AG20443 (cell line): ENCODE data around the gene SPAG7.
A peak's percentile ranks its signal among the peaks of the same experiment; 100 is the strongest.

Source experiments
- DNase-seq: peaks from one replicate; pipeline ENCODE4 v3.0.0; 2012; ENCODE audit warnings: low spot score, mixed read lengths

SPAG7 gene

DNA sequence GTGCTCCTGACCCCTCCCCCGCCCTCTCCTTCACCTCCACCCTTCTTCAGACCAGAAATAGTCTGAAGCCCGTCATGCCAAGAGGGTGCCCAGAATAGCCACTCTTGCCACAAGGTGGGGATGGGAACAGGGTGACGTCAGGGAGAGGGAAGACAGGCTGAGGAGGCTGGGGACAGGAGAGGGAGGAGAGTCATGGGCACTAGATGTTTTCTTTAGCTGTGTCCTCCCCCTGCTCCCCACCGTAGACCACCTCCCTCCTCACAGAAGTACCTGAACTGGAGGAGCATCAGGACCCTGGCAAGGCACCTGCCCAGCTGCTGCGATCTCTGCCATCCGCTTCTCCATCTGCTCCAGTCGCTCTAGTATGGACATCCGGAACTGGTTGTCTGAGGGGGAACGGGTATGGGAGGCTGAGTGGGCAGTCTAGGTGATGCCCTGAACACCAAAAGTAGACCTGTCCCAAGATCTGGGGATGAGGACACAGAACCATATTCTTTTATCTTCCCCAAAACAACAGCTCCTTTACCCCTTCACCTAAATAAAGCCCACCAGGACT is 6.6 kb upstream of the SPAG7 start:
- no peak for DNase-seq

DNA sequence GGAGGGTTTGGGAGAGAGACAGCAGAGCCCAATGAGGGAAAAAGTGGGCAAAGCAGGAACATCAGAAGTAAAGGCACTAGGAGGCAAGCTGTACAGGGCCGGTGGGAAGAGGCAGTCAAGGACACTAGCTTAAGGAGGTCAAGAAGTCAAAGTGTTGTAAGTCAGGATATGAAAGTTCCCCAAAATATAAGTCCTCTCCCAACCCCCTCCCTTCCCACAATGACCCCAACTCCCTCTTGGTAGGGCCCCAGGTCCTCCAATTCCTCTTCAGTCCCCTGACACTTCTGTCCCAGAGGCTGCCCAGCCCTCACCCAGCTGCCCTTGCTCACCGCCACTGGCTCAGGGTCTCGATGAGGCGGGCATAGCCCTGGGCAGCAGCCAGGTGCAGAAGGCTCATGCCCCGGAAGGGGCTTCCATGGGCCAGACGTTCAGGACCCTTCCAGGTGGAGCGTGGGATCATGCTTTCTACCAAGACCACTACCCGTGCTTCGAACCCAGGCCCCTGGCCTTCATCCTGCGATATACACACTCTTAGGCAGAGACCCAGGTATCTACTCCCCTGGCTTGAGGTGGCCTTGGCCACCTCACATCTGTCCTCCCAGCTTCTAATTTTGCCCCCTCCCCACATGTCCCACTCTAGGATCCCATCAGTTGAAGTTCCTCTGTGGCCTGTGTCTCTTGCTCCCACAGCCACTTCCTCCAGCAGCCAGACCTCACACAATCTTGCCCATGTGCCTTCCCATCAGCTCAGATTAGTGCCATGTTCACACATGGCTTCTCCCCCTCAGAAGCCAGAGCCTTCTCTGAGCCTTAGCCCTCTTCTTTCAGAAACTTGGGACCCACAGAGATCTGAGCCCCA is 5.9 kb upstream of the SPAG7 start:
- DNase-seq: no peak

DNA sequence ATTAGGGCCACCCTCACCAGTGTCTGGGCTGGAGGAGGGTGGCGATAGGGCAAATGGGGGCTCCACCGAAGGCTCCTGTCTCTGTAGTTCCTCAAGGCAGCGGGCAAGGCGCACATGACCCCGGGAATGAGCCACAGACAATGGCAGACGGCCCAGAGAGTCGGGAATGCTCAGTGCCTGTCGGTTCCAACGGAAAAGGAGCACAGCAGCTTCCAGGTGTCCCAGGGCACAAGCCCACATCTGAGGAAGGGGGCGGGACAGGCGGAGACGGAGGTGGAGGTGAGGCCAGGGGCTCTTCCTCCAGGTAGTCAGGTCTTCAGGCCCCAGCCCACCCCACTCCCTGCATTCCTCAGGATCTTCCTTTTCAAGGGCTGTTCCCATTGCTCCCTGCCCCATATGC is 5.1 kb upstream of the SPAG7 start:
- no peak for DNase-seq

- DNase-seq: no peak
These were observed 4.7 kb upstream of the SPAG7 start for GRCh38 chr17:4972322-4972721.

DNA sequence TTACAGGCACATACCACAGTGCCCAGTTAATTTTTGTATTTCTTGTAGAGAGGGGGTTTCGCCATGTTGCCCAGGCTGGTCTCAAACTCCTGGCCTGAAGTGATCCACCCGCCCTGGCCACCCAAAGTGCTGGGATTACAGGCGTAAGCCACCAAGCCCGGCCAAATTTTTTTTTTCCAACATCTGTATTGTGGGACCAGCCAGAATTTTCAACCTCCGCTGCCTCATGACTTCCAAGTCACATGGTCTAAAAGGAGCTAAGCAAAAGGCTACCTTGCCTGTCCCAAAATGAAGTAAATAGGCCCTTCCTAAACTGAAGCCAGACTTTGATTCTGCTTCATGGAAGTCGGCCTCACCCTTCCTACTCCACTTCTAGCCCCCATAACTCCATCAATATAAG is 4.2 kb upstream of the SPAG7 start:
- DNase-seq: no peak

DNA sequence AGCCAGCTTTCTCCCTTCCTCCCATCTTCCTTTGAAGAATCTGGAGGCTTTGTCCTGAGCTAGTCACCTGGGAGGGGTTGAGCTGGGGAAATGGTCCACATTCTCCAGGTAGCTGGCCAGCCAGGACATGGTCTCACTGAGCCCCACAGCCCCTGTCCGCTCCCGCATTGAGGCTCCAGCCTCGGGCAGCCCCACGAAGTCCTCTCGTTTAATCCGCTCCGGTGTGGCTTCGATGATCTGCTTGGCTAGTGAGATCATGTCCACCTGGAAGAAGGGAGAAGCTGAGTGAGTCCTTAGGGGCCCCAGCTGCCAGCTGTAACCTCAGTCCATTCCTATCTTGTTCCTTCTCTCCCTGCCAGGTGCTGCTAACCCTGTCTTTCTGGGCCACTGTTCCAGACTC is 2.7 kb upstream of the SPAG7 start:
- no peak for DNase-seq

- DNase-seq: no peak
These were observed 2.0 kb upstream of the SPAG7 start for GRCh38 chr17:4969551-4970173.

GRCh38 chr17:4969047-4969550 is 1.5 kb upstream of the SPAG7 start:
- DNase-seq: peak; percentile 72

GRCh38 chr17:4968486-4969046 is 949 bp upstream of the SPAG7 start:
- no peak for DNase-seq

DNA sequence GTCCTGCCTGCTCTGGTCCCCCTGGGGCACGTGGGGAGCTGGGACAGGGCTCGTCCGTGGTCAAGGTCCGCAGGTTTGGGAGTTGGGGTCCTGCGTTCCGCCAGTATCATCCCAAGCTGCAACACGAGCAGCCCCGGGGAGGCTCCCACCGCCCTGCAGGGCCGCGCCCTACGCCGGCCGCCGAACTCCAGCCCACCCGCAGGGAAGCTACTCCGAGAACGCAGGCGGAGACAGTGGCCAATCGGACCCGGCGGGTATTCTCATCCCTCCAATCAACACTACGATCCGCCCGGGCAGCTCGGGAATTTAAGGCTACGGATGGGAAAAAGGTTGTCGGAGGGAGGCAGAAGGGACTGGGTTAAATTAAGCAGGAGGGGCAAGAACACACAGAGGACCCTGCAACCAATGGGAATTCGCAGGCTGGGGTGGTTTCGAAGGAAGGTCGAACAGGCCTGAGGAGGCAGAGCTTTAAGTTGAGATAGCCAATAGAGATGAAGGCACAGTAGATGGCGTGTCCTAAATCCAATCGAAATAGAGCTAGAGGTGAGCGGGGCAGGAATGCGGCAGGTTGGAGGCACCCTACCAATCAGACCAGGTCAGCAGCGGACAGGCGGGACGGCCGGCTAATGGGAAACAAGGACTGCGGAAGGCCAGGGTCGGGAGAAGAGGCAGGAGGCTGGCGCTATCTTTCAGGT is 626 bp downstream of the SPAG7 start:
- DNase-seq: peak; percentile 97

GRCh38 chr17:4965311-4965986 is 2.2 kb downstream of the SPAG7 start:
- no peak for DNase-seq

DNA sequence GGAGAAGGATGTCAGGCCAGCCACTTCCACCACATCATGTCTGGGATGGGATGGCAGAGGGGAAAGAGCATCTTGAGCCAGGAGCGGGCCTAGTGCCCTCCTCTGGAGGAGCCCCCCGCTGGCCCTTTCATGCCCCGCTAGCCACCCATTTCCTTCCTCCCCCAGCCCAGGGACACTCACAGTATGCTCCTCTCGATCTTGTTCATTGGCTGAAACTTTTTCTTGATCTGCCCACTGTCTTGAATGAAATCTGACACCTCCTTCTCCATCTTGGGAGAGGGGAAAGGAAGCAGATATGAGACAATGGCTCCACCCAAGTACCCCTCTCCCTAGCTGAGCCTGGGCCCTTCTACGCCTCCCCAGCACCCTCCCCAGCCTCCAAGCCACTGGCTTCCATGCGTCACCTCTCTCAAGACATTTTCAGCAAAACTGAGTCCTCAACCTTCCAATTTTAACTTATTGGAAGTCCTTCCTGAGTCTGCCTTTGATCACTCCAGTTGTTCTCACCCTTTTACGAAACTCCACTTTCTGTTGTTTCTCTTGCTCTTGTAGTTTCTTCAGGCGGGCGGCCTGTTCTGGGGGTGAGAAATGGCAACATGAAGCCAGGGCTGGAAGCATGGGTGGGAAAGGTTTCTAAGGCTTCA is 7.2 kb downstream of the SPAG7 start:
- no peak for DNase-seq

DNA sequence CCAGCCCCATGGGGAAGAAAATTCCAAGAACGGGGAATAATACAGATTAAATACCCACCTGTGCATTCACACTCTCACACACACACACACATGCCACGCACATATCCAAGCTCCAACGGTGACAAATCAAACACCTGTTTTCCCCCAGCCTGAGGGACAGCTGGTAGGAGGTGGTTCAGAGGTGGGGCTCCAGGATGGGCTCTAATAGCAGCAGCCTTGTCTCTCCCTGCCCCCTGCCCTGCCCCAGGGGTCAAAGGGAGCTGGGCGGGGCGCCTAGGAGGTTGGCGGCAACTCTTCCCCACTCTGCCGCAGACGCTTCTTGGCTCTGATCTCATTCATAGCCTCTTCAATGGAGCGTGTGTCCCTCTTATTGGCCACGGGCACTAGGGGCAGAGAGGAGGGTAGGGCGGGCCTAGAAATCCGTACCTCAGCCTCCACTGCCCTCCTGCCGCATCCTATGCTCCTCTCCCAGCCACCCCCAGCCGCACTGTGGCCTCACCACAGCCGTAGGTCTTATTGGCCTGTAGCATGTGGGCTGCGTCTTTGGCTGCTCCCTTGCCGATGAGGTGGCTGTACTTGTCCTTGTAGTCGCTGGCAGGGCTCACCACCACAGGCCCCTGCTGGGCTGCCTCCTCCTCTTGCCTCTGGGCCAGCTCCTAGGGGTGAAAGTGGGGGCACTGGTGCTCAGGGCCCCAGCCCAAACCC is 8.2 kb downstream of the SPAG7 start:
- DNase-seq: no peak

GRCh38 chr17:4958102-4958501 is 9.5 kb downstream of the SPAG7 start:
- no peak for DNase-seq

DNA sequence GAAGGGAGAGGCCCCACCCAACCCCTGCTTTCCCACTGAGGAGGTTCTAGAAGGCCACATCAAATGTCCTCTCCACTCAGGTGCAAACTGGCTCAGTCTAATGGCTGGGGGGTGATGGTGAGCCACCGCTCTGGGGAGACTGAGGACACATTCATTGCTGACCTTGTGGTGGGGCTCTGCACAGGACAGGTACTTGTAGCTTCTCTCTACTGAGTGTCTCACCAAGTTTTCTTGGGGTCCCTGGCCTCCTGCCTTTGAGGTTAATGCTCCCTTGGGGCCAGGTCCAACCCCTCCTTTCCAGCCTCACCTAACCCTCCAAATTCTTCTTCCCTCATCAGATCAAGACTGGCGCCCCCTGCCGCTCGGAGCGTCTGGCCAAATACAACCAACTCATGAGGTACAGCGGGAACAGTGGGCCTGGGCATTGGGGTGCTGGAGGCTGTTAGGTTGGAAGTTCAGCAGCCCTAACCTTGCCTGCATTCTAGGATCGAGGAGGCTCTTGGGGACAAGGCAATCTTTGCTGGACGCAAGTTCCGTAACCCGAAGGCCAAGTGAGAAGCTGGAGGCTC is 11.0 kb downstream of the SPAG7 start:
- DNase-seq: no peak

- no peak for DNase-seq
These were observed 12.5 kb downstream of the SPAG7 start for GRCh38 chr17:4955091-4955490.

DNA sequence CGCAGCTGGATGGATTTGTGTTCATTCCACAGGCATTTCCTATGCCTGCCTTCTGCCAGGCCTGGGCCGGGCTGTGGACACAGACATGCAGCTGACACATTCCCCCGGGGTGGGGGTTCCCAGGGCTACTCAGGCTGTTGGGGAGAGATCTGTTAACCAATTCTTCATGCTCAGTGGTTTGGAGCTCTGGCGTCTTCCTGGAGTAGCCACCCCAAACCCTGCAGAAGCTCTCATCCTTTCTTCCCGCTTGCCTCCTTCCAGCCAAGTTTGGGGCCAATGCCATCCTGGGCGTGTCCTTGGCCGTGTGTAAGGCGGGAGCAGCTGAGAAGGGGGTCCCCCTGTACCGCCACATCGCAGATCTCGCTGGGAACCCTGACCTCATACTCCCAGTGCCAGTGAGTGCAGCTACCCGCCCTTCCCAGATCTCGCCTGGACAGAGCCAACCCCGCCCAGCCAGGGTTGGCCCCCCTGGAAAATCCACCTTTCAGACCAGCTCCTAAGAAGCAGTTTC is 14.1 kb downstream of the SPAG7 start:
- DNase-seq: peak; percentile 89

- no peak for DNase-seq
These were observed 16.1 kb downstream of the SPAG7 start for GRCh38 chr17:4951486-4951885.

- DNase-seq: no peak
These were observed 16.8 kb downstream of the SPAG7 start, which contains the start of gene ENO3 for GRCh38 chr17:4950746-4951204. ENO3 (plus strand) TSS chr17:4951119; CDS start chr17:4951830, 711 bp downstream.
